ENCODE results near the gene PHACTR3. TPM values are rescaled to one million over a fixed set of nuclear protein-coding genes. Genes with fewer than 3 reads are reported as not detected.

The PHACTR3 gene
- total and polyA plus RNA-seq, 2 donors, result 0.62 to 2.7 TPM

GRCh38 chr20:59644371-59644939, 40.1 kb downstream of the PHACTR3 start:
- DNase-seq (ENCODE audit: extremely low spot score), result no peak
- no peak overlapping the region for H3K4me3 ChIP-seq (ENCODE audit: low read depth, low read length)
- no peak overlapping the region for H3K27ac ChIP-seq (ENCODE audit: low read depth)
- H3K36me3 ChIP-seq (ENCODE audit: insufficient read depth), result no peaks in the 10 kb centered on the region
- WGBS, result 93% methylated on average over 10 of the region's 10 CpGs
- no peaks in the 10 kb centered on the region for H3K4me1 ChIP-seq (ENCODE audit: insufficient read depth)

- H3K36me3 ChIP-seq (ENCODE audit: insufficient read depth), result no peaks in the 10 kb centered on the region
- H3K4me3 ChIP-seq (ENCODE audit: low read depth, low read length), result no peak overlapping the region
- H3K27ac ChIP-seq (ENCODE audit: low read depth), result no peak overlapping the region
- no peaks in the 10 kb centered on the region for H3K4me1 ChIP-seq (ENCODE audit: insufficient read depth)
- WGBS, result 82% methylated on average over 9 of the region's 9 CpGs
- DNase-seq (ENCODE audit: extremely low spot score), result no peak
Measured at GRCh38 chr20:59645271-59645670, 40.9 kb downstream of the PHACTR3 start.

- H3K36me3 ChIP-seq (ENCODE audit: insufficient read depth), result no peaks in the 10 kb centered on the region
- DNase-seq (ENCODE audit: extremely low spot score), result no peak
- H3K4me1 ChIP-seq (ENCODE audit: insufficient read depth), result no peaks in the 10 kb centered on the region
- WGBS, result 64% methylated on average over 7 of the region's 7 CpGs
- no peak overlapping the region for H3K27ac ChIP-seq (ENCODE audit: low read depth)
- H3K4me3 ChIP-seq (ENCODE audit: low read depth, low read length), result no peak overlapping the region
Measured at GRCh38 chr20:59645761-59646171, 41.4 kb downstream of the PHACTR3 start.

GRCh38 chr20:59646487-59646886, 42.1 kb downstream of the PHACTR3 start:
- H3K4me1 ChIP-seq (ENCODE audit: insufficient read depth), result no peaks in the 10 kb centered on the region
- 82% methylated on average over 3 of the region's 3 CpGs for WGBS
- H3K27ac ChIP-seq (ENCODE audit: low read depth), result no peak overlapping the region
- DNase-seq (ENCODE audit: extremely low spot score), result no peak
- H3K36me3 ChIP-seq (ENCODE audit: insufficient read depth), result no peaks in the 10 kb centered on the region
- H3K4me3 ChIP-seq (ENCODE audit: low read depth, low read length), result no peak overlapping the region

GRCh38 chr20:59647271-59647670, 42.9 kb downstream of the PHACTR3 start:
- H3K27ac ChIP-seq (ENCODE audit: low read depth), result no peak overlapping the region
- H3K36me3 ChIP-seq (ENCODE audit: insufficient read depth), result no peaks in the 10 kb centered on the region
- H3K4me3 ChIP-seq (ENCODE audit: low read depth, low read length), result no peak overlapping the region
- no peaks in the 10 kb centered on the region for H3K4me1 ChIP-seq (ENCODE audit: insufficient read depth)
- no peak for DNase-seq (ENCODE audit: extremely low spot score)

- Histone ChIP-seq H3K4me3 (ENCODE audit: low read depth, low read length) (no peak overlapping the region), H3K27ac (ENCODE audit: low read depth) (no peak overlapping the region), H3K4me1 (ENCODE audit: insufficient read depth) (no peaks in the 10 kb centered on the region), H3K36me3 (ENCODE audit: insufficient read depth) (no peaks in the 10 kb centered on the region)
- 75% methylated on average over 7 of the region's 7 CpGs for WGBS
- DNase-seq (ENCODE audit: extremely low spot score), result no peak
Measured at GRCh38 chr20:59648466-59649070, 44.2 kb downstream of the PHACTR3 start.

- Histone ChIP-seq H3K36me3 (ENCODE audit: insufficient read depth) (no peaks in the 10 kb centered on the region), H3K4me3 (ENCODE audit: low read depth, low read length) (no peak overlapping the region), H3K4me1 (ENCODE audit: insufficient read depth) (no peaks in the 10 kb centered on the region), H3K27ac (ENCODE audit: low read depth) (no peak overlapping the region)
- 63% methylated on average over 5 of the region's 5 CpGs for WGBS
- no peak for DNase-seq (ENCODE audit: extremely low spot score)
Measured at GRCh38 chr20:59650418-59650817, 46.1 kb downstream of the PHACTR3 start.

GRCh38 chr20:59652381-59652780, 48.0 kb downstream of the PHACTR3 start:
- Histone ChIP-seq H3K27ac (ENCODE audit: low read depth) (no peak overlapping the region), H3K4me3 (ENCODE audit: low read depth, low read length) (no peak overlapping the region), H3K36me3 (ENCODE audit: insufficient read depth) (no peaks in the 10 kb centered on the region), H3K4me1 (ENCODE audit: insufficient read depth) (no peaks in the 10 kb centered on the region)
- WGBS, result 68% methylated on average over 2 of the region's 2 CpGs
- no peak for DNase-seq (ENCODE audit: extremely low spot score)

- Histone ChIP-seq H3K4me1 (ENCODE audit: insufficient read depth) (no peaks in the 10 kb centered on the region), H3K4me3 (ENCODE audit: low read depth, low read length) (no peak overlapping the region), H3K27ac (ENCODE audit: low read depth) (no peak overlapping the region), H3K36me3 (ENCODE audit: insufficient read depth) (no peaks in the 10 kb centered on the region)
- no peak for DNase-seq (ENCODE audit: extremely low spot score)
Measured at GRCh38 chr20:59656417-59656816, 52.1 kb downstream of the PHACTR3 start.

- DNase-seq (ENCODE audit: extremely low spot score), result no peak
- no peak overlapping the region for H3K27ac ChIP-seq (ENCODE audit: low read depth)
- H3K36me3 ChIP-seq (ENCODE audit: insufficient read depth), result no peaks in the 10 kb centered on the region
- 63% methylated on average over 1 of the region's 1 CpG for WGBS
- no peaks in the 10 kb centered on the region for H3K4me1 ChIP-seq (ENCODE audit: insufficient read depth)
- no peak overlapping the region for H3K4me3 ChIP-seq (ENCODE audit: low read depth, low read length)
Measured at GRCh38 chr20:59657459-59658046, 53.2 kb downstream of the PHACTR3 start.

GRCh38 chr20:59660471-59660870, 56.1 kb downstream of the PHACTR3 start:
- Histone ChIP-seq H3K4me3 (ENCODE audit: low read depth, low read length) (no peak overlapping the region), H3K36me3 (ENCODE audit: insufficient read depth) (no peaks in the 10 kb centered on the region), H3K27ac (ENCODE audit: low read depth) (no peak overlapping the region), H3K4me1 (ENCODE audit: insufficient read depth) (no peaks in the 10 kb centered on the region)
- 70% methylated on average over 2 of the region's 2 CpGs for WGBS
- no peak for DNase-seq (ENCODE audit: extremely low spot score)

- no peak for DNase-seq (ENCODE audit: extremely low spot score)
- Histone ChIP-seq H3K36me3 (ENCODE audit: insufficient read depth) (no peaks in the 10 kb centered on the region), H3K4me3 (ENCODE audit: low read depth, low read length) (no peak overlapping the region), H3K4me1 (ENCODE audit: insufficient read depth) (no peaks in the 10 kb centered on the region), H3K27ac (ENCODE audit: low read depth) (no peak overlapping the region)
- WGBS, result 46% methylated on average over 8 of the region's 8 CpGs
Measured at GRCh38 chr20:59661153-59661552, 56.8 kb downstream of the PHACTR3 start.

- H3K36me3 ChIP-seq (ENCODE audit: insufficient read depth), result no peaks in the 10 kb centered on the region
- H3K4me3 ChIP-seq (ENCODE audit: low read depth, low read length), result no peak overlapping the region
- no peaks in the 10 kb centered on the region for H3K4me1 ChIP-seq (ENCODE audit: insufficient read depth)
- no peak for DNase-seq (ENCODE audit: extremely low spot score)
- H3K27ac ChIP-seq (ENCODE audit: low read depth), result no peak overlapping the region
- 67% methylated on average over 10 of the region's 10 CpGs for WGBS
Measured at GRCh38 chr20:59661621-59662020, 57.3 kb downstream of the PHACTR3 start.

- Histone ChIP-seq H3K36me3 (ENCODE audit: insufficient read depth) (no peaks in the 10 kb centered on the region), H3K4me1 (ENCODE audit: insufficient read depth) (no peaks in the 10 kb centered on the region), H3K27ac (ENCODE audit: low read depth) (no peak overlapping the region), H3K4me3 (ENCODE audit: low read depth, low read length) (no peak overlapping the region)
- DNase-seq (ENCODE audit: extremely low spot score), result no peak
- WGBS, result 61% methylated on average over 5 of the region's 5 CpGs
Measured at GRCh38 chr20:59662161-59662560, 57.8 kb downstream of the PHACTR3 start.
